ENCODE results near the gene KIF25.

KIF25 gene

DNA sequence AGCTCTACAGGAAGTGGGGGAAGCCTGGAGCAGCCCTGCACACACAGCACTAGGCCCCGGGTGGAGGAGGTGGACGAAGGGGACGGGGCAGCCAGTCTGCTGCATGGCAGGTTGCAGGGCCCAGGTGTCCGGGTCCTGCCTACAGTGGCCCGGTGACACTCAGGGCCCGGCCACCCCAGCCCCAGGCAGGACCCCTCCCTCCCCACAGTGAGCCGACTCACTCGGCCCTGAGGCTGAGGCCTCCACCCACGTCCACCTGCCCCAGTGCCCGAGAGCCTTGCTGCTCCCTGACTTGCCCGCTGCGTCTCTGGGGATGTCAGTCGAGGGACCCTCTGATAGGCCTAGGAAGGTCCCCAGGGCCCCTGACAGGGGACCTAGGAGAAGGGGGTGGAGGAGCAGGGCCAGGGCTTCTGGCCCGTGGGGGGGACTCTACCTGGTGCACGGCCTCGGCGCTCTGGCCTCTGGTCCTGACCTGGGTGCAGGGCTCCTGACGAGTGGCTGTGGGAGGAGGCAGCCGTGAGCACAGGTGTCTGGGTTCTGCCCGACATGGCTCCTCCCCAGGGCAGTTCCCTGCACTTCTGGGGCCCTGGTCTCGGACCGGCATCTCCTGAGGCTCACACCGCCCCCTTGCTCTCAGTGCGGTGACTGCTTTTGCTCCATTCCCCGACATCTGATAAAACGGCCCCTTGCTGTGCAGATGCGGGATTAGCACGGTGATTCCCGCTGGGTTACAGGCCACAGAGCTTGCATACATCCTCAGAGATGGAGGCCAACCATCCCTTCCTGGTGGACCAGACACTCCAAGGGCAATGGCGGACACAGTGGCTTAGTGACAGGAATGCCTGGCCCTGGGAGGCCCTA is 61.5 kb downstream of the KIF25 start:
- no peak for TF ChIP-seq TCF12 (IDR thresholded peaks at IDR 0.05; ENCODE audit: low read depth)
- TF ChIP-seq, protein P1, sequence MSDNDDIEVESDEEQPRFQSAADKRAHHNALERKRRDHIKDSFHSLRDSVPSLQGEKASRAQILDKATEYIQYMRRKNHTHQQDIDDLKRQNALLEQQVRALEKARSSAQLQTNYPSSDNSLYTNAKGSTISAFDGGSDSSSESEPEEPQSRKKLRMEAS (IDR thresholded peaks at IDR 0.05) = no peak
- TF ChIP-seq, protein P2, sequence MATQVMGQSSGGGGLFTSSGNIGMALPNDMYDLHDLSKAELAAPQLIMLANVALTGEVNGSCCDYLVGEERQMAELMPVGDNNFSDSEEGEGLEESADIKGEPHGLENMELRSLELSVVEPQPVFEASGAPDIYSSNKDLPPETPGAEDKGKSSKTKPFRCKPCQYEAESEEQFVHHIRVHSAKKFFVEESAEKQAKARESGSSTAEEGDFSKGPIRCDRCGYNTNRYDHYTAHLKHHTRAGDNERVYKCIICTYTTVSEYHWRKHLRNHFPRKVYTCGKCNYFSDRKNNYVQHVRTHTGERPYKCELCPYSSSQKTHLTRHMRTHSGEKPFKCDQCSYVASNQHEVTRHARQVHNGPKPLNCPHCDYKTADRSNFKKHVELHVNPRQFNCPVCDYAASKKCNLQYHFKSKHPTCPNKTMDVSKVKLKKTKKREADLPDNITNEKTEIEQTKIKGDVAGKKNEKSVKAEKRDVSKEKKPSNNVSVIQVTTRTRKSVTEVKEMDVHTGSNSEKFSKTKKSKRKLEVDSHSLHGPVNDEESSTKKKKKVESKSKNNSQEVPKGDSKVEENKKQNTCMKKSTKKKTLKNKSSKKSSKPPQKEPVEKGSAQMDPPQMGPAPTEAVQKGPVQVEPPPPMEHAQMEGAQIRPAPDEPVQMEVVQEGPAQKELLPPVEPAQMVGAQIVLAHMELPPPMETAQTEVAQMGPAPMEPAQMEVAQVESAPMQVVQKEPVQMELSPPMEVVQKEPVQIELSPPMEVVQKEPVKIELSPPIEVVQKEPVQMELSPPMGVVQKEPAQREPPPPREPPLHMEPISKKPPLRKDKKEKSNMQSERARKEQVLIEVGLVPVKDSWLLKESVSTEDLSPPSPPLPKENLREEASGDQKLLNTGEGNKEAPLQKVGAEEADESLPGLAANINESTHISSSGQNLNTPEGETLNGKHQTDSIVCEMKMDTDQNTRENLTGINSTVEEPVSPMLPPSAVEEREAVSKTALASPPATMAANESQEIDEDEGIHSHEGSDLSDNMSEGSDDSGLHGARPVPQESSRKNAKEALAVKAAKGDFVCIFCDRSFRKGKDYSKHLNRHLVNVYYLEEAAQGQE (IDR thresholded peaks at IDR 0.05; ENCODE audit: low read depth) = no peak
- no peak for TF ChIP-seq ZBTB7A (IDR thresholded peaks at IDR 0.05; ENCODE audit: low read depth)
- TF ChIP-seq FOXM1 (IDR thresholded peaks at IDR 0.05; ENCODE audit: borderline replicate concordance, low read depth) = no peak
- no peak for TF ChIP-seq TAF1 (IDR thresholded peaks at IDR 0.05; ENCODE audit: low read depth)
- no peak for TF ChIP-seq YY1 (IDR thresholded peaks at IDR 0.05; ENCODE audit: low read depth)
- no peak for TF ChIP-seq CREB1 (IDR thresholded peaks at IDR 0.05; ENCODE audit: low read depth)
- no peak for TF ChIP-seq EP300 (IDR thresholded peaks at IDR 0.05; ENCODE audit: borderline replicate concordance)
- no peak for TF ChIP-seq TEAD4 (IDR thresholded peaks at IDR 0.05)
- TF ChIP-seq, protein P3, sequence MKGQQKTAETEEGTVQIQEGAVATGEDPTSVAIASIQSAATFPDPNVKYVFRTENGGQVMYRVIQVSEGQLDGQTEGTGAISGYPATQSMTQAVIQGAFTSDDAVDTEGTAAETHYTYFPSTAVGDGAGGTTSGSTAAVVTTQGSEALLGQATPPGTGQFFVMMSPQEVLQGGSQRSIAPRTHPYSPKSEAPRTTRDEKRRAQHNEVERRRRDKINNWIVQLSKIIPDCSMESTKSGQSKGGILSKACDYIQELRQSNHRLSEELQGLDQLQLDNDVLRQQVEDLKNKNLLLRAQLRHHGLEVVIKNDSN (IDR thresholded peaks at IDR 0.05) = no peak
- no peak for TF ChIP-seq RAD21 (IDR thresholded peaks at IDR 0.05; ENCODE audit: low read depth)
- no peak for TF ChIP-seq CEBPB (IDR thresholded peaks at IDR 0.05)
- no peak for TF ChIP-seq NFIC (IDR thresholded peaks at IDR 0.05)
- TF ChIP-seq EGR1 (IDR thresholded peaks at IDR 0.05) = no peak

DNA sequence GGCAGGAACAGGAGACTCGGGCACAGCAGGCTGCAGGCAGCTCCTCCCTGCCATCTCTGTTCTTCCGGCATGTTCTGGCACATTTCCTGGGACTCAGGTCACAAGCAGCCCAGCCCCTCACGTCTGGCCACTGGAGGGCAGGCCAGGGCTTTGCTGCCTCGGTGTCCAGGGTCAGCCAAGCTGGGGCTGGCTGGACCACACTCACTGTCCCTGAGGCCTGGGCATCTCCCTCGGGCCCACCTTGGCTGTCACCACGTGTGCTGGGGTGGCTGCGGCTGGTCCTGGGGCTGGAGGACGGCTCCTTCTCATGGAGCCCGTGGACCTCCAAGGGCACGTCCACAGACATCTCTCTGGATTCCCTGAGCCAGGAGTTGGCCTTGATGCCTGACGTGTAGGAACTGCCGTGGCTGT is 63.1 kb downstream of the KIF25 start:
- TF ChIP-seq FOXM1 (IDR thresholded peaks at IDR 0.05; ENCODE audit: borderline replicate concordance, low read depth) (no peak), TEAD4 (IDR thresholded peaks at IDR 0.05) (no peak), EP300 (IDR thresholded peaks at IDR 0.05; ENCODE audit: borderline replicate concordance) (no peak), NFIC (IDR thresholded peaks at IDR 0.05) (peak; percentile 63), RAD21 (IDR thresholded peaks at IDR 0.05; ENCODE audit: low read depth) (peak; percentile 89), YY1 (IDR thresholded peaks at IDR 0.05; ENCODE audit: low read depth) (0 out of 2 replicates have a peak, but pooled peaks have one; percentile 46), EGR1 (IDR thresholded peaks at IDR 0.05) (no peak), CREB1 (IDR thresholded peaks at IDR 0.05; ENCODE audit: low read depth) (no peak), TAF1 (IDR thresholded peaks at IDR 0.05; ENCODE audit: low read depth) (no peak)
- TF ChIP-seq, protein P2 (IDR thresholded peaks at IDR 0.05; ENCODE audit: low read depth) = no peak
- TF ChIP-seq, protein P1 (IDR thresholded peaks at IDR 0.05) = no peak
- TF ChIP-seq, protein P3 (IDR thresholded peaks at IDR 0.05) = peak; percentile 37; the same call in 1 of the 2 replicates

DNA sequence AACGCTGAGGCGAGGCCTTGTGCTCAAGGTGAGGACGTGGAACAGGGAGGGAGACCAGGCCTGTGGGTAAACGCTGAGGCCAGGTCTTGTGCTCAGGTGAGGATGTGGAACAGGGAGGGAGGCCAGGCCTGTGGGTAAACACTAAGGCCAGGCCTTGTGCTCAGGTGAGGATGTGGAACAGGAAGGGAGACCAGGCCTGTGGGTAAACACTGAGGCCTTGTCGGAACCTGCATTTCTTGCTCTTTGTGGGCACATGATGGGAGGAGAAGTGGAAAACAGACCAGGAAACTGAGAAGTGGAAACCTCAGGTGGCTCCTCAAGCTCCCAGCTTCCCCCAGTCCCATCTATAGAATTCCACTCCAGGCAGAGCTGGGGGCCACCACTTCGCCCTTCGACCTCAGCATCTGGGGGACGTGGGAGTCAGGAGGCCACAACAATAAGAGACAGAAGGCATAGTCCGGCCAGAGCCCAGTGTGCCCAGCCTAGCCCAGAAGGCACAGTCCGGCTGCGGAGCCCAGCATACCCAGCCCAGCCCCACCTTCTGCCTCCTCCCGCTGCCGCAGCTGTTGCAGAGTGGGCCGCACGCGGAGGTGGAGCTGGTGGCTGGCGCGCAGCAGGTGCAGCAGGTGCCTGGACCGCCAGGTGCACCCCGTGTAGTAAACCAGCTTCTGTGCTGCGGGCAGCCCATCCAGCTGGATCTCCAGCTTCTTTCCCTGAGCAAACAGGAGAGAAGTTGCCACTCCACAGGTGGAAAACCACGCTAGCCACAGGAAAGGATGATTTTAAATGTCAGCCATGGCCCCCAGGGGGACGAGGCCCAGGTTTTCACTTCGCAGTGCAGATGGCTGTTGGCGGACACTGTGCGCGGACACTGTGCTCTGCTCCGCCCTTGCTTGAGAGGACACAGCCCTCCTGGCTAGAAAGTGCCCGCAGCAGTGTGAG is 64.1 kb downstream of the KIF25 start:
- TF ChIP-seq YY1 (IDR thresholded peaks at IDR 0.05; ENCODE audit: low read depth) = no peak
- TF ChIP-seq TCF12 (IDR thresholded peaks at IDR 0.05; ENCODE audit: low read depth) = no peak
- no peak for TF ChIP-seq EP300 (IDR thresholded peaks at IDR 0.05; ENCODE audit: borderline replicate concordance)
- no peak for TF ChIP-seq TEAD4 (IDR thresholded peaks at IDR 0.05)
- TF ChIP-seq FOXM1 (IDR thresholded peaks at IDR 0.05; ENCODE audit: borderline replicate concordance, low read depth) = no peak
- no peak for TF ChIP-seq RAD21 (IDR thresholded peaks at IDR 0.05; ENCODE audit: low read depth)
- no peak for TF ChIP-seq CREB1 (IDR thresholded peaks at IDR 0.05; ENCODE audit: low read depth)
- no peak for TF ChIP-seq CEBPB (IDR thresholded peaks at IDR 0.05)
- no peak for TF ChIP-seq ZBTB7A (IDR thresholded peaks at IDR 0.05; ENCODE audit: low read depth)

DNA sequence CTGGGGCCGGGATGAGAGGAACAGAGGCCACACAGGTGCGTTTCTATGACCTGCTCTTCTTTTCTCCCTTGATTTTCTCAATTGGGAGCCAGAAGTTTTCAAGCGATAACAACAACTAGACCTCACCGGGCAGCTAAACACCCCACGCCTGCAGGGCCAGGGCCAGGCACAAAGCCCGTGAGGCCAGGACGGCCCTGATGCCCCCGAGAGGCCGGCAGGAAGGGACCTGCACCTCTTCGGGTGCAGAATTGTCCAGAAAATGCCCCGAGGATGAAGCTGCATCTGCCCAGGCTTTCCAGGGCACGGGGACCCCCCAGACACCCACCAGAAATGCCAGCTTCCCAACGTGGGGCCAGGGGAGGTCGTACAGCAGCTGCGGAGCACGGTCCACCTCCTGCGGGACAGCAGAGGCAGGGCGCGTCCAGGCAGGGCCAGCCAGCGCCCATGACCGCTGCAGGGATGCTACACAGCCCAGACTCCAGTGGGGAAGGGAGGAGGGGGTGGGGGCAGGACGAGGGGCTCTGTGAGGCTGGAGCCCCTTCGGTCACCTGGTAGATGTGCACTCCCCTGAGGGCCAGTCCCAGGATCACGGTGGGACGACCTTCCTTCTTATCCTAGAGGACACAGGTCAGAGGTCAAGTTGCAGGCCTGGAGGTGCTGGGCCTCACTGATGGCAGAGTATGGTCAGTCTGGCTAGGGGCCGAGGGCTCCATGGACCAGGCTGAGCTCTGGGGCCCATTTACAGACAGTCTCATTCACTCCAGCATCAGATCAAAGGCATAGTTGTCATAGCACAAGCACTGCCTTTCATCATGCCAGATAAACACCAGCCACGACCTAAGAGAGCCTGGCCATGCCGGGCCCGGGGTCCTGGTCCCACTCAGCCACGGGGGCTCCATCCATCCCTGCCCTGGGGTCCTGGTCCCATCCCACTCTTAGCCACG is 65.1 kb downstream of the KIF25 start:
- TF ChIP-seq, protein P1 (IDR thresholded peaks at IDR 0.05) = no peak
- TF ChIP-seq, protein P3 (IDR thresholded peaks at IDR 0.05) = no peak
- TF ChIP-seq, protein P2 (IDR thresholded peaks at IDR 0.05; ENCODE audit: low read depth) = no peak
- TF ChIP-seq TAF1 (IDR thresholded peaks at IDR 0.05; ENCODE audit: low read depth) (no peak), CREB1 (IDR thresholded peaks at IDR 0.05; ENCODE audit: low read depth) (no peak), YY1 (IDR thresholded peaks at IDR 0.05; ENCODE audit: low read depth) (no peak), EGR1 (IDR thresholded peaks at IDR 0.05) (no peak), EP300 (IDR thresholded peaks at IDR 0.05; ENCODE audit: borderline replicate concordance) (no peak), NFIC (IDR thresholded peaks at IDR 0.05) (no peak), CEBPB (IDR thresholded peaks at IDR 0.05) (no peak), TCF12 (IDR thresholded peaks at IDR 0.05; ENCODE audit: low read depth) (no peak), FOXM1 (IDR thresholded peaks at IDR 0.05; ENCODE audit: borderline replicate concordance, low read depth) (no peak), ZBTB7A (IDR thresholded peaks at IDR 0.05; ENCODE audit: low read depth) (no peak)

Measured in Ishikawa (cell line).